SW 1271 (cell line): ENCODE data around the gene OR6B1.
"Not testable (repeated sequence)": the region's sequence is repeated elsewhere in the genome, so short reads cannot be mapped to it uniquely, and the experiment has no call there.

ENCODE experiments used
- DNase-seq, 2 experiments: peaks; one replicate each; lab custom pipeline; 2025; lab: John Stamatoyannopoulos, UW

Gene OR6B1

DNA sequence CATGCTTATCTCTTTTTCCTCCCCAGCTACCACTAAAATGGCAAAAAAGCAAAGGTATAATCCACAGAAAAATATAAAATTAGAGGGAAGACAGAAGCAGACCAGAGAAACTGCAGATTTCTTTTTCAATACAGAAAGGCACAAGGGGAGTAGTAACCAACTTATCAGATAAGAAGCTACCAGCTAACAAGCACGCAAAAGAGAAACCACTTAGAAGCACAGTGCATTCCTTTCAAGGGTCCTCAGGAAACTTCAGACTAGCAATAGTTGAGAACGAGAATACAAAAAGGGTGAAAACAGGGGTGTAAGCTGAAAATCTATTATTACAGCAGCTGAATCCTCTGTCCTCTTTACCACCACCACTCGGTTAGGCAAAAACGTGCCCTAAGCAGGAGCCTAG, 38.8 kb downstream of the OR6B1 start:
- DNase-seq, result no peak

DNA sequence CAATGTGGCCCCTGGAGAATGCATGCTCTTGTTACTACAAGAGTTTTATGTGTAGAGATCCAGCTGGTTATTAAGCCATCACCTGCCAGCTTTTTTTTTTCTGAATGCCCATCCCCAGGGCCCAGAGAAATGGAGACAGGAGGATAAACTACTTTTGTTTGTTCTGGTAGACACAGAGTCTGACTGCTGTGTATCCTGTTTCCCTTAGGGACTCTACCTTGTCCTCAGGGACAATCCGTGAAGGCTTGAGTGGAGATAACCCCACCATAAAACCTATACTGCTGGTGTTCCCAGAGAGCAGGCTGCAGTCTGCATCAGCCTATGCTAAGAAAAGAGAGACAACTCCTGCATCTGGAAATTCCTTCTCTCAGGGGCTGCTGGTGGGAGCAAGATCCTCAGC, 48.5 kb downstream of the OR6B1 start, which contains the start of gene OR2A5:
OR2A5 (plus strand) TSS at position 301 of the 400 bp plus-strand sequence. CDS start 1,454 bp downstream, outside the sequence.
- no peak for DNase-seq

DNA sequence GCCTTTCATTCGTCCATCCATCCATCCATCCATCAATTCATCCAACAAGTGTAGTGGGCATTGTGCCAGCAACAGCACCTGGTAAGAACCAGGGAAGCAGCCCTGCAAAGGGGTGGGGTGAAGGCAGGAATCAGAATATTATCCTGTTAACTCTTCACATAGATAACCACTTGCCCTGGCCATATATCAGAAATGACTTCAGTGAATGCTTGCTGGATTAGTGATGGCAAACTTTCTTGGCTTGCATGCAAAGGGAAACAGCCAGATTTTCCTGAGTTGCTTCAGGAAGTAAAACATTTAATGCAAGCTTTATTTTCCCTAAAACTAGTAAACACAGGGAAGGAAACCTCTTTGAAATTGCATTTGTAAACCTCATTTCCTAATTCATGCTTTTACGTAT, 49.4 kb downstream of the OR6B1 start:
- no peak for DNase-seq

DNA sequence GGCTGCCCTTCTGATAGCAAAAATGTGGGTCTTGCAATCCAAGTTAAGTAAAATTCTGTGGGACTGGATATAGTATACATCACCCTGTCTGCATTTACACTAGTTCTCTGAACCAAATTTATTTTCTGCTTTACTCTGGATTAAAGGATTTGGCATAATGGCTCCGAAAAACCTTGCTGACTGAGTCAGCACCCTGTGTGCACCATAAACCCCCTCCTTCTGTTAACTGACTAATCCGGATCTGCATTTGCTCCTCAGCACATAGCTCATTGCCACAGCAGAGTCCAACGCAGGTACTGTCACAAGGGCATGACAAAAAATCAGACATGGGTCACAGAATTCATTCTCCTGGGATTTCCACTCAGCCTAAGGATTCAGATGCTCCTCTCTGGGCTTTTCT, 50.0 kb downstream of the OR6B1 start:
- DNase-seq, result no peak

DNA sequence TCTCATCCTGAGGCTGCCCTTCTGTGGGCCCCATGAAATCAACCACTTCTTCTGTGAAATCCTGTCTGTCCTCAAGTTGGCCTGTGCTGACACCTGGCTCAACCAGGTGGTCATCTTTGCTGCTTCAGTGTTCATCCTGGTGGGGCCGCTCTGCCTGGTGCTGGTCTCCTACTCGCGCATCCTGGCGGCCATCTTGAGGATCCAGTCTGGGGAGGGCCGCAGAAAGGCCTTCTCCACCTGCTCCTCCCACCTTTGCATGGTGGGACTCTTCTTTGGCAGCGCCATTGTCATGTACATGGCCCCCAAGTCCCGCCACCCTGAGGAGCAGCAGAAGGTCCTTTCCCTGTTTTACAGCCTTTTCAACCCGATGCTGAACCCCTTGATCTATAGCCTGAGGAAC, 50.8 kb downstream of the OR6B1 start:
- not testable (repeated sequence) for DNase-seq

DNA sequence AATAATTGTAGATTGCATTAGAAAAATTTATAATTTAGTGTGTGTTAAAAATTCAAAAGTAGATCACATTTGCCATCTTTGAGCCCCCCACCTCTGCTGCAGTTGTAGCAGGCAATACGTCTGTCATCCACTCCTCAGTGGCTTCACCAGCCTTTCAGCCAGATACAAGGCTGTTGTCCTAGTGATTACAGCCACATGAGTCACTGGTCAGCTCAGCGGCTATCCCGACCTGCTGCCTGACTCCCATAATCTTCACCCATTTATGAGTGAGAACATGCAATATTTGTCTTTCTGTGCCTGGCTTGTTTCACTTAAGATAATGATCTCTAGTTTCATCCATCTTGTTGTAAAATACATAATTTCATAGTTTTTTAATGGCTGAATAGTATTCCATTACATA, 57.8 kb downstream of the OR6B1 start:
- no peak for DNase-seq
